HG02852 (cell line): ENCODE results near the gene CHRDL2.

ENCODE experiments used
- ATAC-seq: cut with Tn5 transposase; IDR thresholded peaks from one replicate; pipeline ENCODE4 v1.9.1; 2021; ENCODE audit warnings: mild to moderate bottlenecking, moderate library complexity; ENCODE audit not compliant: unreplicated experiment

The CHRDL2 gene

GRCh38 chr11:74717221-74717969 is 13.8 kb downstream of the CHRDL2 start:
- ATAC-seq, result no peak

GRCh38 chr11:74714904-74715303 is 16.3 kb downstream of the CHRDL2 start:
- ATAC-seq, result no peak

- ATAC-seq, result no peak
Measured at GRCh38 chr11:74713686-74714085, 17.5 kb downstream of the CHRDL2 start.

GRCh38 chr11:74710281-74710938 is 20.8 kb downstream of the CHRDL2 start:
- ATAC-seq, result no peak

- ATAC-seq, result no peak
Measured at GRCh38 chr11:74709175-74709574, 22.1 kb downstream of the CHRDL2 start.

GRCh38 chr11:74707602-74708510 is 23.4 kb downstream of the CHRDL2 start:
- no peak for ATAC-seq

GRCh38 chr11:74707182-74707581 is 24.0 kb downstream of the CHRDL2 start:
- no peak for ATAC-seq

- no peak for ATAC-seq
Measured at GRCh38 chr11:74703211-74703610, 28.0 kb downstream of the CHRDL2 start.

- no peak for ATAC-seq
Measured at GRCh38 chr11:74702383-74703007, 28.7 kb downstream of the CHRDL2 start.

- ATAC-seq, result no peak
Measured at GRCh38 chr11:74701351-74701750, 29.9 kb downstream of the CHRDL2 start.

- no peak for ATAC-seq
Measured at GRCh38 chr11:74699615-74700396, 31.4 kb downstream of the CHRDL2 start.

- no peak for ATAC-seq
Measured at GRCh38 chr11:74697722-74698121, 33.5 kb downstream of the CHRDL2 start.

GRCh38 chr11:74696939-74697675 is 34.1 kb downstream of the CHRDL2 start:
- no peak for ATAC-seq

- no peak for ATAC-seq
Measured at GRCh38 chr11:74696500-74696899, 34.7 kb downstream of the CHRDL2 start.

- ATAC-seq, result no peak
Measured at GRCh38 chr11:74695705-74696280, 35.4 kb downstream of the CHRDL2 start.

- ATAC-seq, result no peak
Measured at GRCh38 chr11:74694136-74694930, 36.9 kb downstream of the CHRDL2 start.

- ATAC-seq, result no peak
Measured at GRCh38 chr11:74693531-74693930, 37.7 kb downstream of the CHRDL2 start.

- ATAC-seq, result no peak
Measured at GRCh38 chr11:74691755-74692154, 39.5 kb downstream of the CHRDL2 start.
